HuH-7 (cell line): ENCODE data around the gene LCE1A.
A peak's percentile ranks its signal among the peaks of the same experiment; 100 is the strongest.

Experiments
- DNase-seq: peaks from one replicate; pipeline ENCODE4 v3.0.0; 2011; ENCODE audit warnings: low spot score

The LCE1A gene

DNA sequence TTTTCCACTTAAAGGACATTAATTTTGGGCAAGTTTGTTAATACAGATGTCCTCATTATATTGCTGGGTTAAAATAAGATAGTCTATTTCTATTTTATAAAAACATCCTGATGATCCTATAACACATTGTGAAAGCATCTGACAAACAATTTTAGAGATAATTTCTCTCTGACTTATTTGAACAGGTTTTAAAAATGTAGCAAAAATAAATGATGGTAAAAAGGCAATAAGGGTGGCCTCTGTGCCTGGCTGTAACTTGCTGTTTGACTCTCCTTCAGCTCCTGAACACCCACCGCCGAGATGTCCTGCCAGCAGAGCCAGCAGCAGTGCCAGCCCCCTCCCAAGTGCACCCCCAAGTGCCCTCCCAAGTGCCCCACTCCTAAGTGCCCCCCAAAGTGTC is at the start of gene LCE1A:
TSS of gene LCE1A (plus strand) at position 301 of the 400 bp plus-strand sequence. CDS start at position 301, 0 bp downstream.
- no peak for DNase-seq

DNA sequence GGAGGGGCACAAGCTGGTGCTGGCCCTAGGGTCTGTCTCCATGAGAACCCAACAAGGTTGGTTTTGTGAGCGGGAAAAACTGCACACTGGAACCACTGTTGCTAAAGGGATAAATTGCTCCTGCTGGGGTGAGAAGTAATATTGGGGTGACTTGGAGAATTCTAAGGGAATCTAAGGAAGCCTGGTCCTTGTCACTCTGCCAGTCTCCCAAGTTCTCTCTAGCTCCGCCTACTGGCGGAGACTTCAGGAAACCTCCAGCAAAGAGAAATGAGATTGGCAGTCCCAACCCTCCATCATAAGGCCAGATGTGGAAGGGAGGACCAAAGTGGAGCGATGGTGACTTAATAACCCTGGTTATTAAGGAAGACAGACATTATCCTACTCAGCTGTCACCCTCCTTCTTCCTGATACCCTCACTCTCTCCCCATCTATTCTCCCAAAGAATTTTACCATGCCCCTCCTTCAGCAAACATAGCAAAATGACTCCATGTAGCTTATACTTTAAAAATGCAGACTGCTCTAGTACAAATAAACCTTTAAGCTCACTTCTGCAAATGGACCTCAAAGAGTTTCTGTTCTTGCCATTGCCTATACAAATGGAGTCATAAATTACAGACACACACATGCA is 49.6 kb upstream of the LCE1A start:
- peak; percentile 44 for DNase-seq

DNA sequence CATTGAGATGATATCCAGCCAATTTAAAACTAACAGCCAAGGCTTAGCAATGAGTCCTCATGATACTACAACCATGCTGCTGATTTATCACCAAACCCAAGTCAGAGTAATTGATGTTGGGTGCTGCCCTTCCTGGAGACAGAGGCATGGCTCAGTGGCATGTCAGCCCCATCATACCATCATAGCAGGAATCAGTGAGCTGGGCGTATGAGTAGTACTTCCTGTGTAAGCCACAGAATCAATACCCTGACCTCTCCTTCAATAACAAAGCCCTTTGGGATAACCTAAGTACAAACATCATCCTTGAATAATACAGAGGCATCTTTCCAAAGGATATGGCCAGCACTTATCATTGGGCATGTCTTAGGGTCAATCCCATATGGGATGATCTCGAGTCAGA is 44.2 kb upstream of the LCE1A start:
- no peak for DNase-seq

- no peak for DNase-seq
These were observed 41.2 kb upstream of the LCE1A start, which contains the start of gene LCE1E for GRCh38 chr1:152786077-152786476. Gene LCE1E (plus strand): TSS chr1:152786257. CDS start chr1:152787300, 1,043 bp downstream.

DNA sequence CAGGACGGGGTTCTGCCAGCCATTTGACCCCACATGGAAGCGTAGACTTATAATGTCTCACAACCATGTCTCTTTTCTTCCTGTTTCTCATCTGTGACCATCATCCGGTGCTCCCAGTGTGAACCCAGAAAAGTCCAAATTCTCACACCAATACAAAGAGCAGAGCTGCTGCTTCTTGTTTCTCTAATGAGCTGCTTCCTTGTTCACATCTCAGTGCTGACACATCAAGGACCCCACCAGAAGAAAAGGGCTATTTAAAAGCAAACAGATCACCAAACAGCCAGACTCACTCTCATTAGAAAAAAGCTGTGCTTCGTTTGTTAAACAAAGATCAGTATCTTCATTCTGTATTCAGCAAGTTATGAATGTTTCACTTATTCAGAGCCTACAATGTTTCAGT is 31.6 kb upstream of the LCE1A start:
- no peak for DNase-seq

DNA sequence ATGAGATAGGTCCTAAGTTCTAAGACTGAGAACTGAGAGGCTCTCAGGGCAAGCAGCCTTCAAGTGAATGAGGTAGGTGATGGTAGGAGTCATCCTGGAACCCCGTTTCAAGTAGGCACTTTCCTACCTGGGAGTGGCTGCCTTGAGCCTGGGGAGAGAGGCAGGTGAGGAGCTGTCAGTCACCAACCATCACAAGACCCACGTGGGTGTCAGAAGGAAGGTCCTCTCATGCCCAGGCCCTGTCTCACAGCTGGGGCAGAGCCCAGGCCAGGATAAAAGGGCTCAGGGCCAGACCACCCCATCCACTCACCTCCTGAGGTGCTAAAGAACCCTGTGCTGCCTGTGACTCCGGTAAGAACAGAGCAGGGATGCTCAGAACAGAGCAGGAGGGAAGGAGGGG is 30.9 kb upstream of the LCE1A start, which contains the start of gene LCE1D:
TSS of gene LCE1D (plus strand) at position 301 of the 400 bp plus-strand sequence. CDS start 1,074 bp downstream, outside the sequence.
- DNase-seq = no peak

- no peak for DNase-seq
These were observed 25.9 kb upstream of the LCE1A start for GRCh38 chr1:152801333-152801732.

DNA sequence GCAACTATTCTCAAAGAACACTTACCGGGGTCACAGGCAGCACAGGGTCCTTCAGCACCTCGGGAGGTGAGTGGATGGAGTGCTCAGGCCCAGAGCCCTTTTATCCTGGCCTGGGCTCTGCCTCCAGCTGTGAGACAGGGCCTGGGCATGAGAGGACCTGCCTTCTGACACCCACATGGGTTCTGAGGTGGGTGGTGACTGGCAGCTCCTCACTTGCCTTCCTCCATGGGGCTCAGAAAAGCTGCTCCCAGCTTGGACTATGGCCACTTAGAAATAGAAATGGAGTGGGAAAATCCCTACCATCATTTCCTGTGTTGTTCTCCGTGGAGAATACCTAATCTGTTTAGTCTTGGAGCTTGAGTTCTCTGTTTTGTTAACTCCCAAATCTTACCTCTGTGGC is 20.7 kb upstream of the LCE1A start, which contains the start of gene LCE1C:
TSS of gene LCE1C (minus strand) at position 76 of the 400 bp plus-strand sequence. CDS start 1,173 bp downstream, outside the sequence.
- DNase-seq = no peak

GRCh38 chr1:152811050-152811449 is 16.2 kb upstream of the LCE1A start:
- DNase-seq = no peak

- no peak for DNase-seq
These were observed 15.6 kb upstream of the LCE1A start, which contains the start of gene LCE1B for GRCh38 chr1:152811671-152812070. Gene LCE1B (plus strand): TSS chr1:152811971. CDS start chr1:152812447, 476 bp downstream.

GRCh38 chr1:152817309-152817708 is 10.0 kb upstream of the LCE1A start:
- no peak for DNase-seq

DNA sequence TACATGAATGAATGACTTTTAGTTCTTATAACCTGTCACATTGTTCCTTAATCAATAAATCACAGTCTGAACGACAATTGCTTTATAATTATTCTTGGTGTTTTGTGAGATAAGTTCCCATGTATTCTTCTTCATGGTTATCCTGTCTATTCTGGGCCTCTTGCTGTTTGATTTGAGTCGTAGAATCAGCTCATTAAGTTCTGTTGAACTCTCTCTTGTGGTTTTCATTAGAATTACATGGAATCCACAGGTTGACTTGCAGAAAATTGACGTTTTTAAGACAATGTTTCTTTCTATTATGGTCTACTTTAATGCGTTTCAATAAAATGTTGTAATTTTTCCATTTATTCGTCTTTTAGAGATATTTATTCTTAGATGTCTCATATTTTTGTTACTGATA is 4.0 kb upstream of the LCE1A start:
- no peak for DNase-seq

DNA sequence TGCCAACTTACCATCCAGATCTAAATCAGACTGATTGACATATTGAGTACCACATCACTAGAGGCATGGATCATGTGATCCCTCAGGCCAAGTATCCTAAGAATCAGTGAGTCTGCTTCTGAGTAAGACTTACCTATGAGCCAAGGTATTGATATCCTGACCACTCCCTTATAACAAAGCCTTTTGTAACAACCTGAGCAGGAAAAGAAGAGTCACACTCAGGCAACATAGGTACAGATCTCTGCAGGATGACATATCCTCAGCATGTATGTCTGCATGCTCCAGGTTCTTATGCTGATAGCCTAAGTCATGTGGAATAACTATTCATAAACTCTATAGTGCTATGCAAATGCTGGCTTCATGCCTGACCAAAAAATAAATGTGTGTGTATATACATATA is 2.3 kb upstream of the LCE1A start:
- no peak for DNase-seq

DNA sequence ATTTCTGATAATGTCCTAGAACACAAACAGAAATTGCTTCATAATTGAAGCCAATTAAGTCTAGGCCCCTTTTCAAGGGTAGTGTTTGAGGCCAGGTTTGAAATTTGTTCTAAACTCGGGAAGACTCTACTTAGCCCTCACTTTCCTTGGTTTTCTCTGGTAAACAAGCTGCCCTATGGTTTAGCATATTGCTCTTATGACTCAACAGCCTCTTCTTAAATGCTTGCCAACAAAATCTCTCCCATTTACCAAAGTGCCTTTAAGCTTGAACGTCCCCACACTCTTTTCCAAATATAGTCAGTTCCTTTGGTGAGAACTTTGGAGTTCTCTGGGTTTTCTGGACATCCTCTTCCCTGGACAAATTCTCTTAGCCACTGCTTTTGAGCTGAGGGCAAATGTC is 9.6 kb downstream of the LCE1A start:
- no peak for DNase-seq

DNA sequence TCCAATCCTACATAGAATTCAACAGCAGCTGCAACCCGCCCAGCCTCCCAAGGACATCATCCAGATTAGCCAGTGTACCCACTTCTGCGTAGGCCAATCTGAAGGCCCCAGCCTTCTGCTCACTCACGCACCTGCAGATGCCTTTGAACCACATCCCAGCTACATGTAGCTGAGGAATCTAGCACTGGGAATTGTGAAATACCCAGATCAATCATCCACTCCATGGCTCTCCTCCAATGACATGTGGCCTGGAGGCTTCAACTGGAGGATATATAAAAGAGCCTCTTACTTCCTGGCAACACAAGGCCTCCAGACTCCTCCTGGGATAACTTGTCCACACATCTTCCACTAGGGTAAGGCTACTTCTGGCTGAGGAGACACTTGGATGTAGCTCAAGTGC is 15.3 kb downstream of the LCE1A start, which contains the start of gene LCE6A:
TSS of gene LCE6A (plus strand) at position 301 of the 400 bp plus-strand sequence. CDS start 665 bp downstream, outside the sequence.
- no peak for DNase-seq

GRCh38 chr1:152855661-152856060 is 28.4 kb downstream of the LCE1A start:
- no peak for DNase-seq

- DNase-seq = no peak
These were observed 30.8 kb downstream of the LCE1A start for GRCh38 chr1:152858062-152858461.

DNA sequence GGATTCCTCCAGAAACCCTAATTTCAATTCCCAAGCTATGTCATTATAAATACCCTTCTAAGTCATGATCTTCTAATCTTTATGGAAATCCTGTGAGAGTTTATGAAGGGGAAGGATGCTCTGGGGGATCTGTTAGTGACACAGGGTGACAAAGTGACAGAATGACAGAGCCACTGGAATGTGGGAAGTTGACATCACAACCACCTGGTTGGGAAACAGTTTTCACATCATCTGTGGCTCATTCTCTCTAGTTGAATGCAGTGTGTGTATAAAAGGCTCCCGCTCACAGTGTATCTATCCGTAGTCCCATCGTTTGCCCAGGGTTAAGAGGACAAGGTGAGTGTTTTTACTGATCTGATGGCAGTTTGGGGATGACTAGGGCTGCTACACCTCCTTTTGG is 32.4 kb downstream of the LCE1A start, which contains the start of gene LCE7A:
TSS of gene LCE7A (plus strand) at position 301 of the 400 bp plus-strand sequence. CDS start 702 bp downstream, outside the sequence.
- no peak for DNase-seq

DNA sequence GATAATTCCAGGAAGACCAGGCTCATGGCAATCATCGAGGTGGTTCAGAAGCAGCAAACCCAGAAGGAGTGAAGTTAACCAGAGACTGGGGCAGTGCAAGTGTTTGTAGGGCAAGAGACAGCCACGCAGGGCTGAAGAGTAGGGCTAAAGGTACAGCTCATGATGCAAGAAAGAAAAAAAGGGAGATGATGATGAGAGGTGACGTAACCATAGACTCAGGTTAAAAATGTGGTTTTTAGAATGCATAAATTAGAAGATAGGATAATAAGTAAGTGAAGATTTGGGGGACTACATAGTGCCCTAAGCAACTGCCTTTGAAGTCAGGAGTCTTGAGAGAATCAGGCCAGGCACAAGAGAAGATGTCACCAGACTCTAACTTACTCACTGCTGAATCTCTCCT is 32.9 kb downstream of the LCE1A start:
- no peak for DNase-seq

GRCh38 chr1:152861374-152861773 is 34.1 kb downstream of the LCE1A start:
- no peak for DNase-seq

GRCh38 chr1:152864443-152864842 is 37.2 kb downstream of the LCE1A start:
- DNase-seq = no peak

- no peak for DNase-seq
These were observed 39.0 kb downstream of the LCE1A start for GRCh38 chr1:152866321-152866720.

DNA sequence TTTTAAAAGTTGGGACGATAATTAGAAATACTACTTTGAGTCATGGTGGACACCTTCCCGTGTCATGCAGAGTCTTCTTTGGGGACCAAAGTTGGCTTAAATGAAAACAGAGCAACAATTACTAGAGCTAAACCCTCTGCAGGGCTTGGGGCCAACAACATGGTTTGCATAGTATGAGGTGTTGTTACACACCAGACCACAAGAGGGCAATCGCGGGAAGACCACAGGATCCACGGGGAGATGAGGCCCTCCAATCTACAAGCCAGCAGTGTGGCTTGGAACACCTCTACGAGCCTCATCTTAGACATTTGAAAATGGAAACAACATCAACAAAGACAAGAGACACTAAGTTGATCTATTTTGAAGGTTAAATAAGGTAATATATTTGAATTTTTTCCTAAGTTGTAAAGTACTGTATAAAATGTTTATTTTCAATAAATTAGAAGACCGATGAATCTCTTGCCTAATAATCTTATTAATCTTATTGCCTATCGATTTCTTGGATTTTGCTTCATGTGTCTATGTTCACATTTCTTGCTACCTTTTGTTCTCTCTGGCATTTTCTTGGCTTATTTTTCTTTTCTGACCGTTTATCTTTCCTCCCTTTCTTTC is 42.6 kb downstream of the LCE1A start:
- peak; percentile 59 for DNase-seq
